Hepatocyte (in vitro differentiated cells): ENCODE results near the gene CGGBP1.
A peak's percentile ranks its signal among the peaks of the same experiment; 100 is the strongest.

Experiments
- CTCF ChIP-seq: fragments of 200-600 bp; sonication (generic); IDR thresholded peaks from 2 replicates; pipeline ENCODE4 v1.5.1; 2016; ENCODE audit warnings: antibody characterized with exemption, mild to moderate bottlenecking; ENCODE audit not compliant: poor library complexity
- EZH2 ChIP-seq: fragments of 200-600 bp; sonication (generic); IDR thresholded peaks from 2 replicates; pipeline ENCODE4 v1.6.1; 2016; ENCODE audit warnings: antibody characterized with exemption, mild to moderate bottlenecking, borderline replicate concordance

GRCh38 chr3:88005066-88005465 is 53.7 kb downstream of the CGGBP1 start:
- TF ChIP-seq CTCF (peak; percentile 54), EZH2 (no peak)
